Amniotic stem cell (primary cell): ENCODE data around the gene EIF3F.

Experiments
- DNase-seq: peaks from one replicate; lab custom pipeline; 2025; lab: John Stamatoyannopoulos, UW

The EIF3F gene

DNA sequence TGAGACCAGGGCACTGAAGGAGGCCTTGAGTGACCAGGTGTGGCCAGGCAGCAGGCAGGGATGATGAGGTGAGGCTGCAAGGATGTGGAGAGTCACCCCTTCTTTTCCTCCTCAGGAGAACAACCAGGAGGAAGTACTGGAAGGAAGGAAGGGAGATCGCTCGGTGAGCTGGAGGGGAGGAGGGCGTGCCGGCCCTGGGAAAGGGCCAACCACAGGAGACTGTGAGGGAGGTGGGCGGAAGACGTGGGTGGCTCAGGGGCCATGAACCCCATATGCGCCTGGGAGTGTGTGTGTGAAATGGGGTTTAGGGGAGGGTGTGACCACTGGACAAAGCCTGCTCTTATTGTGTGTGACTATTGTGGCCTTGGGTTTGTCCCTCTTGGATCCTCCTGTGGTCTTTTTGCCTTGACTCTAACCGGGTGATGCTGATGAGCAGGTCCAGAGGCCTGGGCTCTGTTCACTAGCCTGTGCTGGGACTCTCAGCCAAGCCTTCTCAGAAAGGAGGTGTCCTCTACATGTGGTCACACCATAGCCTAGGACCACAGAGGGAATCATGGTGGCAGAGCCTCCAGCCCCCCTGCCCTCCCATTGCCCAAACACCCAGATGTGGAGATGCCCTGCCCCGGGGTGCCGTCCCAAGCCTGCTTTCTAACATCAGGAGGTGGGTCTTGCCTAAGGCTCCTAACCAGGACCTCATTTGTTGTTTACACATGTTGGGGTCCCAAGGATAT, 52.6 kb downstream of the EIF3F start:
- DNase-seq = no peak

GRCh38 chr11:8040261-8040920, 53.3 kb downstream of the EIF3F start:
- DNase-seq = no peak

DNA sequence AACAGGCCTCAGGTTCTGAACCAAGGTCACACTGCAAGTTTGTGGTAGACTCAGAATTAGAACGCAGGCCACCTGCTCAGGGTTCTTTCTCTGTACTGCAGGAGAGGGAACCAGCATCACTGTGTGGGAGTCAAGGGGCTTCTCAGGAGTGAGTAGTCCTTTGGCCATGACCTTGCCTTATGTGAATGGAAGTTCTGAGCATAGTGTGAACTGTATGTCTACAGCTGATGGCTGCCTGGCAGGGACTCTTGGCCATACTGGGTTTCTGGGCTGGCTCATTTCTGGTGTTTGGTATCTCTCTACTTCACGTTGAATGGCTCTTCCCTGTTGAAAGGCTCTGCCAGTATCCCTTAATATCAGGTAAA, 53.8 kb downstream of the EIF3F start:
- no peak for DNase-seq

- DNase-seq = no peak
Measured at GRCh38 chr11:8041576-8041975, 54.4 kb downstream of the EIF3F start.

DNA sequence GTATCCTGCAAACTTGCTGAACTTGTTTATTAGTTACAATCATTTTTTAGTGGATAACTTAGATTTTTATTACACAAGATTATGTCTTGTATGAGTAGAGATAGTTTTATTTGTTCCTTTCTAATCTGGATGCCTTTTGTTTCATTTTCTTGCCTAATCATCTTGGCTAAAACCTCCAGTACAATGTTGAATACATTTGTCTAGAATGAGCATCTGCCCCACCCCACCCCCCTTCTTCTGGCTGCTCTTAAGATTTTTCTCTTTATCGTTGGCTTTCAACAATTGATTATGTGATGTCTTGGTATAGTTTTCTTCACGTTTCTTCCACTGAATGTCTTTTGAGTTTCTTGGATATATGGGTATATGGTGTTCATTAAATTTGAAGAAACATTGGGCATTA, 56.6 kb downstream of the EIF3F start:
- DNase-seq = no peak

- DNase-seq = no peak
Measured at GRCh38 chr11:8045839-8046238, 58.7 kb downstream of the EIF3F start.

DNA sequence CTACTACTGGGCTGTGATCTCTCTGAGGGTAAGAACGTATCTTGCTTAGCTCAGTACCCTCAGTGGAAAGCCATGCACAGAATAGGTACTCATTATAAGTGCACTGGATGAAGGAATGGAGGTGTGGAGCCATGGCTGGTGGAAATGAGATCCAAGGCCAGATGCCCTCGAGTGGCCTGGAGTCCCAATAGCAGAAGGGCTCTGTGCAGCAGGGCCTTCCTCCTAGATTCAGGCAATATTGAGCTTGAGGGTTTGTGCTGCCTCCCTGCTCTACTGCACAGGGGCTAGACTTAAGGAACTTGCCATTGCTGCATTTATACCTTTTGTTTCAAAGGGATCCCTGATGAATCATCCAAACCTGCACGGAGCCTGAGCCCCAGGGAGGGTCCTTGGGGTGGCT, 60.2 kb downstream of the EIF3F start:
- DNase-seq = no peak

GRCh38 chr11:8049084-8049483, 61.9 kb downstream of the EIF3F start:
- no peak for DNase-seq
